ENCODE data around the gene C17orf75.
"Not testable (repeated sequence)": the region's sequence is repeated elsewhere in the genome, so short reads cannot be mapped to it uniquely, and the experiment has no call there.

C17orf75 gene

GRCh38 chr17:32341857-32342602, at the start of gene C17orf75:
C17orf75 (minus strand) TSS chr17:32342173; CDS start chr17:32342139, 34 bp downstream.
- H3K27me3 ChIP-seq (ENCODE audit: insufficient read depth, poor library complexity, severe bottlenecking): no peaks in the 10 kb centered on the region
- DNase-seq (ENCODE audit: low spot score) (peak; percentile 76), ATAC-seq (ENCODE audit: low read depth) (peak; percentile 97)
- peak within 1 kb of the TSS; percentile 41 for H3K4me3 ChIP-seq (ENCODE audit: severe bottlenecking)
- TF ChIP-seq CTCF (IDR thresholded peaks at IDR 0.05; ENCODE audit: poor library complexity, severe bottlenecking): no peak
- H3K27ac ChIP-seq (ENCODE audit: poor library complexity, severe bottlenecking): peak within 1 kb of the TSS; percentile 61
- no peaks in the 10 kb centered on the region for H3K9me3 ChIP-seq (ENCODE audit: severe bottlenecking)
- H3K36me3 ChIP-seq (ENCODE audit: low read depth): peaks cover 30% of the 10 kb centered on the region
- H3K4me1 ChIP-seq (ENCODE audit: insufficient read depth, poor library complexity, severe bottlenecking): peaks cover 3% of the 10 kb centered on the region

GRCh38 chr17:32388613-32389459, 46.9 kb upstream of the C17orf75 start:
- ATAC-seq (ENCODE audit: low read depth) (no peak), DNase-seq (ENCODE audit: low spot score) (no peak)
- no peaks in the 10 kb centered on the region for H3K27me3 ChIP-seq (ENCODE audit: insufficient read depth, poor library complexity, severe bottlenecking)
- peaks cover 7% of the 10 kb centered on the region for H3K36me3 ChIP-seq (ENCODE audit: low read depth)
- no peak overlapping the region for H3K4me3 ChIP-seq (ENCODE audit: severe bottlenecking)
- no peak for TF ChIP-seq CTCF (IDR thresholded peaks at IDR 0.05; ENCODE audit: poor library complexity, severe bottlenecking)
- no peaks in the 10 kb centered on the region for H3K4me1 ChIP-seq (ENCODE audit: insufficient read depth, poor library complexity, severe bottlenecking)
- no peaks in the 10 kb centered on the region for H3K9me3 ChIP-seq (ENCODE audit: severe bottlenecking)
- no peak overlapping the region for H3K27ac ChIP-seq (ENCODE audit: poor library complexity, severe bottlenecking)

GRCh38 chr17:32388128-32388527, 46.2 kb upstream of the C17orf75 start:
- not testable (repeated sequence) for ATAC-seq (ENCODE audit: low read depth); DNase-seq (ENCODE audit: low spot score); H3K9me3 ChIP-seq (ENCODE audit: severe bottlenecking); H3K4me3 ChIP-seq (ENCODE audit: severe bottlenecking); H3K27me3 ChIP-seq (ENCODE audit: insufficient read depth, poor library complexity, severe bottlenecking); H3K36me3 ChIP-seq (ENCODE audit: low read depth); H3K27ac ChIP-seq (ENCODE audit: poor library complexity, severe bottlenecking); H3K4me1 ChIP-seq (ENCODE audit: insufficient read depth, poor library complexity, severe bottlenecking)

GRCh38 chr17:32386844-32387243, 44.9 kb upstream of the C17orf75 start:
- Histone ChIP-seq H3K9me3 (ENCODE audit: severe bottlenecking) (no peaks in the 10 kb centered on the region), H3K4me1 (ENCODE audit: insufficient read depth, poor library complexity, severe bottlenecking) (no peaks in the 10 kb centered on the region), H3K36me3 (ENCODE audit: low read depth) (peaks cover 13% of the 10 kb centered on the region), H3K27ac (ENCODE audit: poor library complexity, severe bottlenecking) (no peak overlapping the region), H3K4me3 (ENCODE audit: severe bottlenecking) (no peak overlapping the region), H3K27me3 (ENCODE audit: insufficient read depth, poor library complexity, severe bottlenecking) (no peaks in the 10 kb centered on the region)
- DNase-seq (ENCODE audit: low spot score) (no peak), ATAC-seq (ENCODE audit: low read depth) (peak; percentile 83)
- no peak for TF ChIP-seq CTCF (IDR thresholded peaks at IDR 0.05; ENCODE audit: poor library complexity, severe bottlenecking)

GRCh38 chr17:32385971-32386370, 44.0 kb upstream of the C17orf75 start:
- H3K4me1 ChIP-seq (ENCODE audit: insufficient read depth, poor library complexity, severe bottlenecking): no peaks in the 10 kb centered on the region
- H3K4me3 ChIP-seq (ENCODE audit: severe bottlenecking): no peak overlapping the region
- H3K27me3 ChIP-seq (ENCODE audit: insufficient read depth, poor library complexity, severe bottlenecking): no peaks in the 10 kb centered on the region
- DNase-seq (ENCODE audit: low spot score): no peak
- H3K36me3 ChIP-seq (ENCODE audit: low read depth): peaks cover 22% of the 10 kb centered on the region
- no peak overlapping the region for H3K27ac ChIP-seq (ENCODE audit: poor library complexity, severe bottlenecking)
- no peak for TF ChIP-seq CTCF (IDR thresholded peaks at IDR 0.05; ENCODE audit: poor library complexity, severe bottlenecking)
- no peak for ATAC-seq (ENCODE audit: low read depth)
- H3K9me3 ChIP-seq (ENCODE audit: severe bottlenecking): no peaks in the 10 kb centered on the region

Measured in RWPE2 (cell line).